ENCODE measurements around the gene CLK3. TPM values are rescaled to one million over a fixed set of nuclear protein-coding genes. Genes with fewer than 3 reads are reported as not detected.

CLK3 gene
- total and polyA plus RNA-seq, 10 of the 15 experiments (the other 5 are each of a cell fraction or from before 2014, with no cell fraction given) = 3.3 to 169 (median 66.2) TPM

GRCh38 chr15:74614744-74615507 is 710 bp upstream of the CLK3 start:
- ChIA-PET RAD21 (ENCODE audit: unreplicated experiment) (interaction anchor here (0.7 to 3.6 kb wide), 11 partner anchors 17 to 286 kb away, joined by 3 to 13 read pairs (median 4); partner anchors contain the start of gene ARID3B), CTCF (interaction anchor here (1.1 to 18.5 kb wide), 10 partner anchors 10 to 239 kb away, joined by 3 to 206 read pairs (median 4); partner anchors contain the start of gene UBL7), SMC1A (ENCODE audit: uncharacterized antibody, unreplicated experiment) (interaction anchor here (0.8 to 2.2 kb wide), 7 partner anchors 16 to 239 kb away, joined by 3 to 10 read pairs (median 4); no protein-coding TSS in a partner anchor), POLR2A (interaction anchor here (0.6 to 4.8 kb wide), 12 partner anchors 16 to 222 kb away, joined by 3 to 30 read pairs (median 3); partner anchors contain the start of genes ARID3B and UBL7)
- Histone ChIP-seq H3K9me3 (replicated peaks; ENCODE audit: control insufficient read depth, insufficient read depth, low read length) (no peaks in the 10 kb centered on the region), H3K9ac (ENCODE audit: control insufficient read depth, insufficient read depth, low read length) (peak overlapping the region; percentile 99), H3K36me3 (ENCODE audit: control insufficient read depth in 2 of 2, insufficient read depth in 2 of 2, low read length in 1 of 2) (peaks cover 8 to 13% of the 10 kb centered on the region in 2 experiments), H3K27me3 (replicated peaks in 1 of 2; ENCODE audit: control insufficient read depth in 2 of 2, insufficient read depth in 2 of 2, low read length in 1 of 2) (no peaks in the 10 kb centered on the region; a peak in 1 of 4 replicates), H3K27ac (ENCODE audit: control insufficient read depth, insufficient read depth) (peak overlapping the region; percentile 97), H3K4me3 (peak overlapping the region; percentile 89), H4K20me1 (ENCODE audit: control insufficient read depth, insufficient read depth) (peaks cover 23% of the 10 kb centered on the region), H3K4me1 (ENCODE audit: control insufficient read depth, insufficient read depth, low read length) (peaks cover 13% of the 10 kb centered on the region; the same call in 1 of the 2 replicates), H2AFZ (ENCODE audit: control insufficient read depth, low read depth, low read length) (peak overlapping the region; percentile 72), H3K79me2 (ENCODE audit: control insufficient read depth, insufficient read depth, low read length) (peaks cover 51% of the 10 kb centered on the region), H3K4me2 (ENCODE audit: control insufficient read depth, insufficient read depth) (peak overlapping the region; percentile 90)
- under 1% methylated on average over 71 of the region's 76 CpGs for WGBS (ENCODE audit: insufficient coverage, insufficient replicate concordance, low lambda C conversion rate, missing lambda C conversion rate)
- peak; percentile 72 for ATAC-seq
- intact Hi-C loops (cut with micrococcal nuclease; ENCODE audit: unreplicated experiment) (loop anchor here (1.0 to 5.0 kb wide), 3 partner anchors 68 to 183 kb away; partner anchors contain the start of genes SEMA7A and UBL7), in situ Hi-C loops (cut with MboI) (no loop called here)
- peak; percentile 47 for FAIRE-seq
- DNase-seq (ENCODE audit: low read depth, low spot score) = peak; percentile 62
- TSS peak; percentile 91 for BruUV-seq (replicated peaks)
- TF ChIP-seq FOXM1 (IDR thresholded peaks at IDR 0.05; ENCODE audit: low read depth, low read length) = no peak
- TF ChIP-seq MEF2B (IDR thresholded peaks at IDR 0.05; ENCODE audit: partially characterized antibody, poor library complexity, severe bottlenecking) = no peak
- no peak for TF ChIP-seq EZH2 (IDR thresholded peaks at IDR 0.05; ENCODE audit: borderline replicate concordance, control insufficient read depth, low read depth, low read length)
- TF ChIP-seq STAT3 (IDR thresholded peaks at IDR 0.05; ENCODE audit: low read depth, low read length) = no peak
- TF ChIP-seq, protein P1, sequence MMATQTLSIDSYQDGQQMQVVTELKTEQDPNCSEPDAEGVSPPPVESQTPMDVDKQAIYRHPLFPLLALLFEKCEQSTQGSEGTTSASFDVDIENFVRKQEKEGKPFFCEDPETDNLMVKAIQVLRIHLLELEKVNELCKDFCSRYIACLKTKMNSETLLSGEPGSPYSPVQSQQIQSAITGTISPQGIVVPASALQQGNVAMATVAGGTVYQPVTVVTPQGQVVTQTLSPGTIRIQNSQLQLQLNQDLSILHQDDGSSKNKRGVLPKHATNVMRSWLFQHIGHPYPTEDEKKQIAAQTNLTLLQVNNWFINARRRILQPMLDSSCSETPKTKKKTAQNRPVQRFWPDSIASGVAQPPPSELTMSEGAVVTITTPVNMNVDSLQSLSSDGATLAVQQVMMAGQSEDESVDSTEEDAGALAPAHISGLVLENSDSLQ (IDR thresholded peaks at IDR 0.05) = peak; percentile 56; the same call in 1 of the 2 replicates
- TF ChIP-seq ESRRA (IDR thresholded peaks at IDR 0.05; ENCODE audit: low read length) = no peak
- no peak for TF ChIP-seq MYC (IDR thresholded peaks at IDR 0.05; ENCODE audit: insufficient read depth, insufficient read length, insufficient replicate concordance, low read length, severe bottlenecking)
- TF ChIP-seq KAT2A (conservative IDR thresholded peaks at IDR 0.05; ENCODE audit: control insufficient read depth, low read depth, low read length) = no peak
- TF ChIP-seq ZBTB40 (IDR thresholded peaks at IDR 0.05; ENCODE audit: borderline replicate concordance) = no peak
- TF ChIP-seq CHD1 (IDR thresholded peaks at IDR 0.05; ENCODE audit: low read depth, low read length) = no peak
- no peak for TF ChIP-seq SMC3 (IDR thresholded peaks at IDR 0.05; ENCODE audit: borderline replicate concordance, low read length)
- TF ChIP-seq JUNB (IDR thresholded peaks at IDR 0.05) = no peak
- TF ChIP-seq ZBED1 (IDR thresholded peaks at IDR 0.05; ENCODE audit: borderline replicate concordance) = no peak
- no peak; the same call in 1 of the 2 replicates for TF ChIP-seq CREB1 (IDR thresholded peaks at IDR 0.05; ENCODE audit: low read depth)
- no peak for TF ChIP-seq E4F1 (IDR thresholded peaks at IDR 0.05; ENCODE audit: borderline replicate concordance, partially characterized antibody)
